ENCODE measurements around the gene POU6F1.

DNA sequence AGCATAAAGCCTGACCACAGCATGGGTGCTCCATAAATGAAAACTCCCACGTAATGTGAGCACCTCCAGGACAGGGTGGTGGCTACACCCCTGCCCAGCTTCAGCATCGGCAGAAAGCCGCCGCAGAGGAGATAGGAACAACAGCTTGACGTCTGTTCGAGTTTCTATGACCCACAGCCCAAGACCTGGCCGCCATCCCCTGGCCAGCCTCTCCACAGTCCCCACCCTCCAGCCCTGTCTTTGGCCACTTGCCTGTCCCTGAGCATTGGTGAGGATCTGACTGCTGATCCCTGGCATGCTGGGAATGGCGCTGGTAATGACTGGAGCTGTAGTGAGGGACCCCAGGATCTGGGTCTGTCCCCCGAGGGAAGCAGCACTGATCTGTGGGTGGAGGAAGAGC is 21.3 kb downstream of the POU6F1 start:
- TF ChIP-seq, protein P1, sequence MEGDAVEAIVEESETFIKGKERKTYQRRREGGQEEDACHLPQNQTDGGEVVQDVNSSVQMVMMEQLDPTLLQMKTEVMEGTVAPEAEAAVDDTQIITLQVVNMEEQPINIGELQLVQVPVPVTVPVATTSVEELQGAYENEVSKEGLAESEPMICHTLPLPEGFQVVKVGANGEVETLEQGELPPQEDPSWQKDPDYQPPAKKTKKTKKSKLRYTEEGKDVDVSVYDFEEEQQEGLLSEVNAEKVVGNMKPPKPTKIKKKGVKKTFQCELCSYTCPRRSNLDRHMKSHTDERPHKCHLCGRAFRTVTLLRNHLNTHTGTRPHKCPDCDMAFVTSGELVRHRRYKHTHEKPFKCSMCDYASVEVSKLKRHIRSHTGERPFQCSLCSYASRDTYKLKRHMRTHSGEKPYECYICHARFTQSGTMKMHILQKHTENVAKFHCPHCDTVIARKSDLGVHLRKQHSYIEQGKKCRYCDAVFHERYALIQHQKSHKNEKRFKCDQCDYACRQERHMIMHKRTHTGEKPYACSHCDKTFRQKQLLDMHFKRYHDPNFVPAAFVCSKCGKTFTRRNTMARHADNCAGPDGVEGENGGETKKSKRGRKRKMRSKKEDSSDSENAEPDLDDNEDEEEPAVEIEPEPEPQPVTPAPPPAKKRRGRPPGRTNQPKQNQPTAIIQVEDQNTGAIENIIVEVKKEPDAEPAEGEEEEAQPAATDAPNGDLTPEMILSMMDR (conservative IDR thresholded peaks at IDR 0.05): no peak
- no peak for TF ChIP-seq EZH2 (IDR thresholded peaks at IDR 0.05; ENCODE audit: low read depth)
